ENCODE data around the gene SMURF2. TPM values are rescaled to one million over a fixed set of nuclear protein-coding genes. Genes with fewer than 3 reads are reported as not detected.

The SMURF2 gene
- total RNA-seq, 6 experiments from 2014 or later, result 2.5 to 6.8 (median 4.0) TPM

DNA sequence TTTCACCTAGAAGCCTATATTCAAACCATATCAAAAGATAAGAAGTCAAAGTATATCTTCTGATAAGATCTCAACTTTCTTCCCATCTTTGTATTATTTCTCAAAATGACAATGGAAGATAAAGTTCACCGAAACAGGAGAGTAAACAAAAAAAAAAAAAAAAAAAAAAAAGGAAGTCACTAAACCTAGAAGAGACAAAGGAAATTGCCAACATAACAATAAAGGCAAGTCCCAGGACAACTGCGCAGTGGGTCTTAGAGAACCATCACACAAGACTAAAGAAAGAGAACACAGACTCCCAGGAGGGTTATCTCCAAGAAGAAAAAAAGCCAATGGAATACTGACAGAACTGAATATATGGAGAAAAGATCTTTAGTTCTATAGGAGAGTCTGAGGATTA lies 65.7 kb downstream of the SMURF2 start:
- DNase-seq (no peak), ATAC-seq (no peak)
- Histone ChIP-seq H3K27me3 (no peaks in the 10 kb centered on the region), H3K4me3 (no peak overlapping the region), H3K27ac (no peak overlapping the region), H3K9me3 (no peaks in the 10 kb centered on the region), H3K4me1 (no peaks in the 10 kb centered on the region), H3K36me3 (peaks cover 0 to 5% (median 0%) of the 10 kb centered on the region in 4 donors)
- intact Hi-C loops (cut with DNase I), result no loop called here
- TF ChIP-seq, protein P1, sequence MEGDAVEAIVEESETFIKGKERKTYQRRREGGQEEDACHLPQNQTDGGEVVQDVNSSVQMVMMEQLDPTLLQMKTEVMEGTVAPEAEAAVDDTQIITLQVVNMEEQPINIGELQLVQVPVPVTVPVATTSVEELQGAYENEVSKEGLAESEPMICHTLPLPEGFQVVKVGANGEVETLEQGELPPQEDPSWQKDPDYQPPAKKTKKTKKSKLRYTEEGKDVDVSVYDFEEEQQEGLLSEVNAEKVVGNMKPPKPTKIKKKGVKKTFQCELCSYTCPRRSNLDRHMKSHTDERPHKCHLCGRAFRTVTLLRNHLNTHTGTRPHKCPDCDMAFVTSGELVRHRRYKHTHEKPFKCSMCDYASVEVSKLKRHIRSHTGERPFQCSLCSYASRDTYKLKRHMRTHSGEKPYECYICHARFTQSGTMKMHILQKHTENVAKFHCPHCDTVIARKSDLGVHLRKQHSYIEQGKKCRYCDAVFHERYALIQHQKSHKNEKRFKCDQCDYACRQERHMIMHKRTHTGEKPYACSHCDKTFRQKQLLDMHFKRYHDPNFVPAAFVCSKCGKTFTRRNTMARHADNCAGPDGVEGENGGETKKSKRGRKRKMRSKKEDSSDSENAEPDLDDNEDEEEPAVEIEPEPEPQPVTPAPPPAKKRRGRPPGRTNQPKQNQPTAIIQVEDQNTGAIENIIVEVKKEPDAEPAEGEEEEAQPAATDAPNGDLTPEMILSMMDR (IDR thresholded peaks at IDR 0.05), result no peak
- TF ChIP-seq POLR2A (IDR thresholded peaks at IDR 0.05), result no peak
- 43% methylated on average over 2 of the region's 2 CpGs for WGBS (ENCODE audit: insufficient coverage, low coverage, low lambda C conversion rate, missing lambda C conversion rate)

GRCh38 chr17:64591944-64592343 lies 70.2 kb downstream of the SMURF2 start:
- DNase-seq, result no peak

DNA sequence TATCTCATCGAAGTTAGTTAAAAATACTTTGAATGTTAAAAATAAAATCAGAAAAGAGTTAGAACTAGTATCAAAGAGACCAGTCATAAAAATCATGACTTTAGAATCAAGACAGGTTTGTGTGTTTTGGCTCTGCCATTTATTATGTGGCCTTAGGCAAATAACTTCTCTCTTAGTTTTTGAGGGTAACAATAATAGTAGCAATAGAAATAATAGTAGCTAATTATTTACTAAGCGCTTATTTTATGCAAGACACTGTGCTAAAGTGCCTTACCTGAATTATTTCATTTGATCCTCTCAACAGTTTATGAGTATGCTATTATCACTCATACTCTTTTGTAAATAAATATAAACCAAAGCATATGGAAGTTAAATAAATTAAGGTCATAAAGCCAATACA lies 77.0 kb downstream of the SMURF2 start:
- WGBS (ENCODE audit: insufficient coverage, low coverage, low lambda C conversion rate, missing lambda C conversion rate), result 95% methylated on average over 2 of the region's 2 CpGs

More at GRCh38 chr17:64591944-64592343, 70.2 kb downstream of the SMURF2 start:
- ATAC-seq, result no peak
- H3K4me1 ChIP-seq, result no peaks in the 10 kb centered on the region
- peaks cover 0 to 5% (median 0%) of the 10 kb centered on the region in 4 donors for H3K36me3 ChIP-seq
- H3K27me3 ChIP-seq, result no peaks in the 10 kb centered on the region
- intact Hi-C loops (cut with DNase I), result no loop called here
- no peak overlapping the region for H3K27ac ChIP-seq
- no peaks in the 10 kb centered on the region for H3K9me3 ChIP-seq
- WGBS (ENCODE audit: insufficient coverage, low coverage, low lambda C conversion rate, missing lambda C conversion rate), result 91% methylated on average over 1 of the region's 1 CpG
- no peak overlapping the region for H3K4me3 ChIP-seq
- TF ChIP-seq, protein P1 (IDR thresholded peaks at IDR 0.05), result no peak

DNA sequence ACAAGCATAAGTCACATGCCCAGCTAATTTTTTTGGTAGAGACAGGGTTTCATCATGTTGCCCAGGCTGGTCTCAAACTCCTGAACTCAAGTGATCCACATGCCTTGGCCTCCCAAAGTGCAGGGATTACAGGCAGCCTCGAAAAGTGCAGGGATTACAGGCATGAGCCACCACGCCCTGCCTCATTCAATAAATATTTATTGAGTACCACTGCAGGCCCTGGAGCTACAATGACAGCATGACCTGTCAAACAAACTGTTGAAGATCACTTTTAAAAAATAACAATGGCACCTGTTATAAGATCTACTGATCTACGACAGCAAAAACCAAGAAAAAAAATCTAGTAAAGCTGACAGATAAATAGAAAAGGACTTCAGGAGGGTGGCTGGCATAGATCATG lies 79.1 kb downstream of the SMURF2 start:
- WGBS (ENCODE audit: insufficient coverage, low coverage, low lambda C conversion rate, missing lambda C conversion rate), result 91% methylated on average over 3 of the region's 3 CpGs

More for the DNA sequence above, 77.0 kb downstream of the SMURF2 start:
- no peak overlapping the region for H3K27ac ChIP-seq
- no peaks in the 10 kb centered on the region for H3K27me3 ChIP-seq
- ATAC-seq, result no peak
- H3K9me3 ChIP-seq, result no peaks in the 10 kb centered on the region
- intact Hi-C loops (cut with DNase I), result no loop called here
- peaks cover 0 to 22% (median 3%) of the 10 kb centered on the region in 4 donors for H3K36me3 ChIP-seq
- TF ChIP-seq POLR2A (IDR thresholded peaks at IDR 0.05), result no peak
- TF ChIP-seq, protein P1 (IDR thresholded peaks at IDR 0.05), result no peak
- no peaks in the 10 kb centered on the region for H3K4me1 ChIP-seq
- no peak overlapping the region for H3K4me3 ChIP-seq
- DNase-seq, result no peak

More for the DNA sequence above, 79.1 kb downstream of the SMURF2 start:
- Histone ChIP-seq H3K9me3 (no peaks in the 10 kb centered on the region), H3K27me3 (no peaks in the 10 kb centered on the region), H3K36me3 (peaks cover 0 to 30% (median 3%) of the 10 kb centered on the region in 4 donors), H3K27ac (no peak overlapping the region), H3K4me1 (no peaks in the 10 kb centered on the region), H3K4me3 (no peak overlapping the region)
- intact Hi-C loops (cut with DNase I), result no loop called here
- no peak for DNase-seq
- no peak for ATAC-seq
- no peak for TF ChIP-seq POLR2A (IDR thresholded peaks at IDR 0.05)
- TF ChIP-seq, protein P1 (IDR thresholded peaks at IDR 0.05), result no peak
